BE2C (cell line): ENCODE results near the gene TNS2.

Experiments used
- DNase-seq: peaks from one replicate; pipeline ENCODE4 v3.0.0-alpha.2; 2020
- H3K27me3 ChIP-seq: fragments of 250-450 bp; sonication (Bioruptor Pico); 2 replicates; pipeline ENCODE4 v1.5.1; 2020; ENCODE audit warnings: mild to moderate bottlenecking
- H3K36me3 ChIP-seq: fragments of 250-450 bp; sonication (Bioruptor Pico); 2 replicates; pipeline ENCODE4 v1.5.1; 2020; ENCODE audit warnings: mild to moderate bottlenecking
- H3K4me1 ChIP-seq: fragments of 250-450 bp; sonication (Bioruptor Pico); 2 replicates; pipeline ENCODE4 v1.5.1; 2020
- H3K4me3 ChIP-seq: 2 replicates; pipeline ENCODE4 v1.5.1; 2011; ENCODE audit warnings: low read depth, low read length
- H3K9me3 ChIP-seq: fragments of 250-450 bp; sonication (Bioruptor Pico); 2 replicates; pipeline ENCODE4 v1.5.1; 2020
- TF ChIP-seq, protein P1 (sequence below): IDR thresholded peaks from 2 replicates; pipeline ENCODE4 v1.5.1; 2012; ENCODE audit warnings: mild to moderate bottlenecking, low read depth, low read length

The TNS2 gene

GRCh38 chr12:53100466-53101151, 50.7 kb downstream of the TNS2 start:
- Histone ChIP-seq H3K27me3 (no peaks in the 10 kb centered on the region), H3K4me3 (no peak overlapping the region), H3K9me3 (no peaks in the 10 kb centered on the region), H3K4me1 (peaks cover 7% of the 10 kb centered on the region), H3K36me3 (no peaks in the 10 kb centered on the region)
- DNase-seq: no peak
- TF ChIP-seq, protein P1, sequence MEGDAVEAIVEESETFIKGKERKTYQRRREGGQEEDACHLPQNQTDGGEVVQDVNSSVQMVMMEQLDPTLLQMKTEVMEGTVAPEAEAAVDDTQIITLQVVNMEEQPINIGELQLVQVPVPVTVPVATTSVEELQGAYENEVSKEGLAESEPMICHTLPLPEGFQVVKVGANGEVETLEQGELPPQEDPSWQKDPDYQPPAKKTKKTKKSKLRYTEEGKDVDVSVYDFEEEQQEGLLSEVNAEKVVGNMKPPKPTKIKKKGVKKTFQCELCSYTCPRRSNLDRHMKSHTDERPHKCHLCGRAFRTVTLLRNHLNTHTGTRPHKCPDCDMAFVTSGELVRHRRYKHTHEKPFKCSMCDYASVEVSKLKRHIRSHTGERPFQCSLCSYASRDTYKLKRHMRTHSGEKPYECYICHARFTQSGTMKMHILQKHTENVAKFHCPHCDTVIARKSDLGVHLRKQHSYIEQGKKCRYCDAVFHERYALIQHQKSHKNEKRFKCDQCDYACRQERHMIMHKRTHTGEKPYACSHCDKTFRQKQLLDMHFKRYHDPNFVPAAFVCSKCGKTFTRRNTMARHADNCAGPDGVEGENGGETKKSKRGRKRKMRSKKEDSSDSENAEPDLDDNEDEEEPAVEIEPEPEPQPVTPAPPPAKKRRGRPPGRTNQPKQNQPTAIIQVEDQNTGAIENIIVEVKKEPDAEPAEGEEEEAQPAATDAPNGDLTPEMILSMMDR: no peak

DNA sequence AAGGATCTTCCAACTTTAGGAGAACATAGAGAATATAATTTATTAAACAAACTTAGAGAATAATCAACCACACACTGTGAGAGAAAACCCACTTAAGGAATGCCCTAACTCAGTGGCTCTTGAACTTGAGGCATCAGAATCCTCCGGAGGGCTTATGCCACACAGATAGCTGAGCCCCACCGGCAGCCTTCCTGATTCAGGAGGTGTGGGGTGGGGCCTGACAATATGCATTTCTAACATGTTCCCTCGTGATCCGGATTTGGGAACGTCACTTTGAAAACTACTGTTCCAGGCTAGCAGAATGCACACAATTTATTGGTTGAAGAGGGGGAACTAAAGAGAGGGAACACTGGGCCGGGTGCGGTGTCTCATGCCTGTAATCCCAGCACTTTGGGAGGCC, 51.4 kb downstream of the TNS2 start:
- Histone ChIP-seq H3K9me3 (no peaks in the 10 kb centered on the region), H3K27me3 (no peaks in the 10 kb centered on the region), H3K36me3 (no peaks in the 10 kb centered on the region), H3K4me3 (no peak overlapping the region), H3K4me1 (peaks cover 7% of the 10 kb centered on the region)
- TF ChIP-seq, protein P1: no peak
- DNase-seq: no peak

GRCh38 chr12:53101931-53102781, 52.3 kb downstream of the TNS2 start:
- no peak for DNase-seq
- no peak overlapping the region for H3K4me3 ChIP-seq
- H3K4me1 ChIP-seq: peaks cover 7% of the 10 kb centered on the region
- H3K27me3 ChIP-seq: no peaks in the 10 kb centered on the region
- no peaks in the 10 kb centered on the region for H3K36me3 ChIP-seq
- TF ChIP-seq, protein P1: no peak
- H3K9me3 ChIP-seq: no peaks in the 10 kb centered on the region

GRCh38 chr12:53102883-53103807, 53.3 kb downstream of the TNS2 start, which contains the start of gene SOAT2:
Gene SOAT2 (plus strand): TSS chr12:53103486. CDS start chr12:53103578, 92 bp downstream.
- no peaks in the 10 kb centered on the region for H3K36me3 ChIP-seq
- TF ChIP-seq, protein P1: no peak
- H3K4me3 ChIP-seq: no peak within 1 kb of the TSS
- H3K4me1 ChIP-seq: peaks cover 7% of the 10 kb centered on the region
- DNase-seq: no peak
- no peaks in the 10 kb centered on the region for H3K27me3 ChIP-seq
- H3K9me3 ChIP-seq: no peaks in the 10 kb centered on the region

GRCh38 chr12:53103860-53104305, 54.0 kb downstream of the TNS2 start:
- H3K4me3 ChIP-seq: no peak overlapping the region
- H3K36me3 ChIP-seq: no peaks in the 10 kb centered on the region
- no peak for DNase-seq
- no peaks in the 10 kb centered on the region for H3K9me3 ChIP-seq
- no peaks in the 10 kb centered on the region for H3K27me3 ChIP-seq
- TF ChIP-seq, protein P1: no peak
- H3K4me1 ChIP-seq: peaks cover 5% of the 10 kb centered on the region
